D341Med (cell line): ENCODE measurements around the gene MIXL1.
"Not testable (repeated sequence)": the region's sequence is repeated elsewhere in the genome, so short reads cannot be mapped to it uniquely, and the experiment has no call there.

ENCODE experiments used
- DNase-seq: peaks from one replicate; pipeline ENCODE4 v3.0.0; 2012; ENCODE audit warnings: low spot score

MIXL1 gene

DNA sequence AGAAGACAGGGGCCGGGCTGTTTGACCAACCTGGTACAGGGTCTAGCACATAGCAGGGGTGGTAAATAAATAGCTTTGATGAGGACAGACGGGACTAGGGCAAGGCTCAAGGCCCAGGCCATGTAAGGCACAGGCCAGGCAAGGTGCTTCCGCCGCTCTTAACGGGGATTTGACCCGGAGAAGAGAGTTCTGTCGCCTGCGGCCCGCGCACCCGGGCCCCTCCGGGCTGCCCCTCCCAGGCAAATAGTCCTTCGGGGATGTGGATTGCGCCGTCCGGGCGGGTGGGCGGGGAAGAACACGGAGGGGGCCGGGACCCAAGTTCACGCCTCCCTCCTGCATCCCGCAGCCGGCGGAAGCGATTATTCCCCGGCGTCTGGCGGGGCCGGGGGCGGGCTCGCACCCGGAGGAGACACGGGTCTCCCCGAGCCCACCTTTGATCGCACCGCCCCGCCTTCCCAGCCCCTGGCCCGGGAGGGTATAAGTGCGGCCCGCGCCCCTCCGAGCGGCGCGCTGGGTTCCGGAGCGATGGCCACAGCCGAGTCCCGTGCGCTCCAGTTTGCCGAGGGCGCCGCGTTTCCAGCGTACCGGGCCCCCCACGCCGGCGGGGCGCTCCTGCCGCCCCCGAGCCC lies at the start of gene MIXL1:
TSS of gene MIXL1 (plus strand) at position 508 of the 629 bp plus-strand sequence. CDS start at position 526, 18 bp downstream.
- no peak for DNase-seq

- DNase-seq, result no peak
These were observed 46.6 kb upstream of the MIXL1 start for GRCh38 chr1:226176870-226177269.

- DNase-seq, result peak; percentile 58
These were observed 41.3 kb upstream of the MIXL1 start for GRCh38 chr1:226181996-226182714.

GRCh38 chr1:226185141-226186036 lies 38.1 kb upstream of the MIXL1 start:
- no peak for DNase-seq

- DNase-seq, result peak; percentile 97
These were observed 37.1 kb upstream of the MIXL1 start, which contains the start of gene ACBD3 for GRCh38 chr1:226186124-226187018. ACBD3 (minus strand) TSS chr1:226186741; CDS start chr1:226186675, 66 bp downstream.

- no peak for DNase-seq
These were observed 36.5 kb upstream of the MIXL1 start for GRCh38 chr1:226187019-226187322.

DNA sequence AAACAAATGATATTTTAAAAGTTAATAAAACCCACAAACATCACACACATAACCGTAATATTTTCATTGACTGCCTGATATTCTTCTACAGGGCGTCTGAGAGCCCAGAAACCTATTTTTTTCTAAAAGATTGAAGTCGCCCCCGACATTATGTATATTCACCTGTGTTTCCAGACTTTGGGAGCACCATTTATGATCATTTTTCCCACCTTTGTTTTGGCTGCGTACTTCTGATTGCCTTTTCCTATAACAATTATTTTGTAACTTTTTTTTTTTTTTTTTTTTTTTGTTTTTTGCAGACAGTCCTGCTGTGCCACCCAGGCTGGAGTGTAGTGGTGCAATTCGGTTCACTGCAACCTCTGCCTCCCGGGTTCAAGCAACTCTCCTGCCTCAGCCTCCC lies 36.1 kb upstream of the MIXL1 start:
- DNase-seq, result no peak

GRCh38 chr1:226195144-226195543 lies 28.3 kb upstream of the MIXL1 start:
- DNase-seq, result no peak

DNA sequence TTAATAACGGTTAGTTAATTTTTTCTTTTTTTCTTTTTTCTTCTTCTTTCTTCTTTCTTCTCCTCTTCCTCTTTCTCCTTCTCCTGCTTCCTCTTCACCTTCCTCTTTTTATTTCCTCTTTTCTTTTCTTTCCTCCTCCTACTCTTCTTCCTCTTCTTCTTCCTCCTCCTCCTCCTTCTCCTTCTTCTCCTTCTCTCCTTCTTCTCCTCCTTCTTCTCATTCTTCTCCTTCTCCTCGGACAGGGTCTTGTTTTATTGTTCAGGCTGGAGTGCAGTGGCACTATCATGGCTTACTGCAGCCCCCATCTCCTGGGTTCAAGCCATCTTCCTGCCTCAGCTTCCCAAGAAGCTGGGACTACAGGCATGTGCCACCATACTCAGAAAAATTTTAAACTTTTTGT lies 23.5 kb upstream of the MIXL1 start:
- DNase-seq, result no peak

GRCh38 chr1:226201029-226201593 lies 22.4 kb upstream of the MIXL1 start:
- peak; percentile 66 for DNase-seq

- DNase-seq, result no peak
These were observed 21.2 kb upstream of the MIXL1 start for GRCh38 chr1:226202246-226202645.

DNA sequence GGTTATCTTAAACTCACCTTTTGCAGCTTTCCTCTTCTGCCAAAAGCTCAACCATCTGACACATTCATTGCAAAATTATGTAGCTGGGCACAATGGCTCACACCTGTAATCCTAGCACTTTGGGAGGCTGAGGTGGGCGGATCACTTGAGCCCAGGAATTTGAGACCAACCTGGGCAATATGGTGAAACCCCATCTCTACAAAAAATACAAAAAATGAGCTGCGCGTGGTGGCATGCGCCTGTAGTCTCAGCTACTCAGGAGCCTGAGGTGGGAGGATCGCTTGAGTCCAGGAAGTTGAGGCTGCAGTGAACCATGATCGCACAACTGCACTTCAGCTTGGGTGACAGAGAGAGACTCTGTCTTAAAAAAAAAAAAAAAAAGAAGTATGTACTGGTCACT lies 20.8 kb upstream of the MIXL1 start:
- not testable (repeated sequence) for DNase-seq

GRCh38 chr1:226203240-226203639 lies 20.2 kb upstream of the MIXL1 start:
- no peak for DNase-seq

GRCh38 chr1:226203655-226204054 lies 19.8 kb upstream of the MIXL1 start:
- no peak for DNase-seq

DNA sequence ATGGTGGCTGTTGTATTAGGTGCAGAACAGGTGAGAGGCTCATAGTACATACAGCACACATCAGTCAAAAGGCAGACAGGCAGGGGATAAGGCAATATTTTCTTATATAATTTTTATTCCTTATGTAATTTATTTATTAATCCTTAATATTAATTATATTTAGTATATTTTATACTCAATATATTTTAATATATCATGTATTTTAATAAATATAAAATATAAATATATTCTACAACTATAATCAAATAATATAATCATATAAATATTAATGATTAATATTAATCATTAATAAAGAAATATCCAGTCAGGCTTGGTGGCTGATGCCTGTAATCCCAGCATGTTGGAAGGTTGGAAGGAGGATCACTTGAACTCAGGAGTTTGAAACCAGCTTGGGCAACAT lies 19.3 kb upstream of the MIXL1 start:
- DNase-seq, result no peak

- DNase-seq, result no peak
These were observed 16.4 kb upstream of the MIXL1 start for GRCh38 chr1:226207048-226207447.

GRCh38 chr1:226209307-226210059 lies 14.0 kb upstream of the MIXL1 start:
- peak; percentile 65 for DNase-seq

DNA sequence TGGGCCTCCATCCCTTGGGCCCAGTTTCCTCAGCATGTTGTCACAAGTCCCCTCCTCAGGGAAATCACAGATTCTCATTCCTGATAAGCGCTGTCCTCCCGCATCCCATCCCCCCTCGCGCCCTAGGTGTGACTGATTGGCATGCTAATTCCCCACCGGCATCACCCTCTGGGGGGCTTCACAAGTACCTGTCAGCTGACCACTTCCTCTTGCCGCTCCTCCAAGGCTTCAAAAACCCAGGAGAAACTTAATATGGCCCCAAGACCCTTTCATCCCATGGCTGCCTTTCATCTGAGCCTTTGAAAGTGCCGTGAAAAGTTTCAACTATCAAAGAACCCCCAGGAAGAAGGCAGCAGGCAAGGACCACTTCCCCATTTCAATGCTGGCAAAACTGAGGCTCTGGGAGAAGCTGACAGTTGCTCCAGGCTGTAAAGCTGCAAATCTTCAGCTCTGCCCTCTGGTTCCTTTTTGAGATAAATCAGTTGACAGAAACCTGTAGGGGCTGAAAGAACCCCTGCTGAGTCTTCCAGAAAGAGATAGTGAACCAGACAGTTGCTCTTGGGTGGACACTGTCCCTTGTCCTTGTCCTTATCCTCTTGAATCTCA lies 12.8 kb upstream of the MIXL1 start:
- DNase-seq, result no peak

- no peak for DNase-seq
These were observed 12.2 kb upstream of the MIXL1 start for GRCh38 chr1:226211181-226211821.

DNA sequence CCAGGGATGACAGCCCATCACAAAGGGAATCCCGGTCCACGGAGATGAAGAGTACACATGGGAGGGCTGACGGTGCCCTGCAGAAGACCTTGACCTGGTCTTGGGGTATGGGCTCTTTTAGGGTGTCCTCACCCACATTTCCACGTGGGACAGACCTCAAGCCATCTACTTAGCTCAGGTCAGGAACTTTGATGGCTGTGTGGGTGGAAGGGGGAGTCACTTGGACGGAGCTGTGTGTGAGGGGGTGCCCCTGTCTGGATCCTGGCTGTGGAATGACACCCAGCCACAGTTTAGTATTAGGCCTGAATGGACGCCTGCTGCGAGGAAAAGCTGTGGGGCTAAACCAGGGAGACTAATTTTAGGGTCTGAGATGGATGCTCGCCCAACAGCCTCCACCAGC lies 10.9 kb upstream of the MIXL1 start:
- DNase-seq, result no peak
